SK-N-SH treated with all-trans-retinoic acid at 6 μM for 48 hours (cell line): ENCODE data around the gene MTF2.
"Not testable (repeated sequence)": the region's sequence is repeated elsewhere in the genome, so short reads cannot be mapped to it uniquely, and the experiment has no call there.

Experiments used
- ATAC-seq: fragments of 200-7000 bp; cut with Tn5 transposase; 3 replicates; pipeline ENCODE4 v1.9.1; 2020; ENCODE audit warnings: mild to moderate bottlenecking, moderate library complexity
- ARNTL ChIP-seq: fragments of 450-650 bp; formaldehyde crosslinking; IDR thresholded peaks from 2 replicates; pipeline ENCODE4 v1.5.0; 2020; ENCODE audit warnings: low read depth, mild to moderate bottlenecking, moderate library complexity, borderline replicate concordance
- BACH2 ChIP-seq: fragments of 250-450 bp; sonication (Bioruptor Pico); IDR thresholded peaks from 2 replicates; pipeline ENCODE4 v1.9.0; 2021; ENCODE audit warnings: mild to moderate bottlenecking, borderline replicate concordance
- CREB5 ChIP-seq: fragments of 250-450 bp; sonication (Bioruptor Pico); IDR thresholded peaks from 2 replicates; pipeline ENCODE4 v1.5.1; 2020; ENCODE audit warnings: low read depth, mild to moderate bottlenecking, moderate library complexity
- CSDC2 ChIP-seq: fragments of 250-450 bp; sonication (Bioruptor Pico); IDR thresholded peaks from 2 replicates; pipeline ENCODE4 v1.5.0; 2020; ENCODE audit warnings: mild to moderate bottlenecking, moderate library complexity
- CSRNP3 ChIP-seq: fragments of 250-450 bp; sonication (Bioruptor Pico); IDR thresholded peaks from 2 replicates; pipeline ENCODE4 v1.5.1; 2021; ENCODE audit warnings: mild to moderate bottlenecking, moderate library complexity
- ESRRG ChIP-seq: fragments of 250-450 bp; sonication (Bioruptor Pico); IDR thresholded peaks from 2 replicates; pipeline ENCODE4 v1.6.1; 2021; ENCODE audit warnings: mild to moderate bottlenecking
- GLIS3 ChIP-seq: fragments of 250-450 bp; sonication (Bioruptor Pico); IDR thresholded peaks from 2 replicates; pipeline ENCODE4 v1.5.0; 2020; ENCODE audit warnings: mild to moderate bottlenecking, moderate library complexity
- ISL1 ChIP-seq: fragments of 250-450 bp; sonication (Bioruptor Pico); IDR thresholded peaks from 2 replicates; pipeline ENCODE4 v2.1.2; 2022; ENCODE audit warnings: mild to moderate bottlenecking, moderate library complexity
- OSR1 ChIP-seq: fragments of 250-450 bp; sonication (Bioruptor Pico); IDR thresholded peaks from 2 replicates; pipeline ENCODE4 v1.8.0; 2022; ENCODE audit warnings: moderate library complexity, mild to moderate bottlenecking, inconsistent platforms
- PATZ1 ChIP-seq: fragments of 250-450 bp; sonication (Bioruptor Pico); IDR thresholded peaks from 2 replicates; pipeline ENCODE4 v1.8.0; 2020; ENCODE audit warnings: mild to moderate bottlenecking, moderate library complexity, borderline replicate concordance
- POU6F1 ChIP-seq: fragments of 250-450 bp; sonication (Bioruptor Pico); IDR thresholded peaks from 2 replicates; pipeline ENCODE4 v1.8.0; 2021; ENCODE audit warnings: low read depth, mild to moderate bottlenecking, moderate library complexity, borderline replicate concordance
- PPARA ChIP-seq: fragments of 250-450 bp; sonication (Bioruptor Pico); IDR thresholded peaks from 2 replicates; pipeline ENCODE4 v1.5.0; 2020; ENCODE audit warnings: mild to moderate bottlenecking, borderline replicate concordance
- RARB ChIP-seq: fragments of 250-450 bp; sonication (Bioruptor Pico); IDR thresholded peaks from 2 replicates; pipeline ENCODE4 v1.8.0; 2021; ENCODE audit warnings: mild to moderate bottlenecking, moderate library complexity
- SNAI2 ChIP-seq: fragments of 250-450 bp; sonication (Bioruptor Pico); IDR thresholded peaks from 2 replicates; pipeline ENCODE4 v1.5.0; 2020; ENCODE audit warnings: mild to moderate bottlenecking, moderate library complexity
- TCF4 ChIP-seq: fragments of 250-450 bp; sonication (Bioruptor Pico); IDR thresholded peaks from 2 replicates; pipeline ENCODE4 v1.8.0; 2021; ENCODE audit warnings: mild to moderate bottlenecking, moderate library complexity, borderline replicate concordance
- TOX ChIP-seq: fragments of 250-450 bp; sonication (Bioruptor Pico); IDR thresholded peaks from 2 replicates; pipeline ENCODE4 v1.8.0; 2021; ENCODE audit warnings: mild to moderate bottlenecking, moderate library complexity, borderline replicate concordance
- ZC3H10 ChIP-seq: fragments of 250-450 bp; sonication (Bioruptor Pico); IDR thresholded peaks from 2 replicates; pipeline ENCODE4 v1.5.1; 2021; ENCODE audit warnings: mild to moderate bottlenecking, moderate library complexity
- ZFP3 ChIP-seq: fragments of 250-450 bp; sonication (Bioruptor Pico); IDR thresholded peaks from 2 replicates; pipeline ENCODE4 v1.5.0; 2020; ENCODE audit warnings: mild to moderate bottlenecking, moderate library complexity
- ZFP30 ChIP-seq: fragments of 450-650 bp; formaldehyde crosslinking; IDR thresholded peaks from 2 replicates; pipeline ENCODE4 v1.5.0; 2022; ENCODE audit warnings: mild to moderate bottlenecking, moderate library complexity
- ZNF565 ChIP-seq: fragments of 450-650 bp; formaldehyde crosslinking; conservative IDR thresholded peaks from 2 replicates; pipeline ENCODE4 v1.5.0; 2020; ENCODE audit warnings: low read depth, mild to moderate bottlenecking, moderate library complexity
- ZNF70 ChIP-seq: fragments of 450-650 bp; formaldehyde crosslinking; IDR thresholded peaks from 2 replicates; pipeline ENCODE4 v1.5.0; 2020; ENCODE audit warnings: mild to moderate bottlenecking, moderate library complexity
- ZNF8 ChIP-seq: fragments of 450-650 bp; formaldehyde crosslinking; IDR thresholded peaks from 2 replicates; pipeline ENCODE4 v1.5.0; 2020; ENCODE audit warnings: mild to moderate bottlenecking, moderate library complexity
- TF ChIP-seq, protein P1 (sequence below): fragments of 250-450 bp; sonication (Bioruptor Pico); IDR thresholded peaks from 2 replicates; pipeline ENCODE4 v1.5.0; 2020; ENCODE audit warnings: mild to moderate bottlenecking, moderate library complexity

The MTF2 gene

DNA sequence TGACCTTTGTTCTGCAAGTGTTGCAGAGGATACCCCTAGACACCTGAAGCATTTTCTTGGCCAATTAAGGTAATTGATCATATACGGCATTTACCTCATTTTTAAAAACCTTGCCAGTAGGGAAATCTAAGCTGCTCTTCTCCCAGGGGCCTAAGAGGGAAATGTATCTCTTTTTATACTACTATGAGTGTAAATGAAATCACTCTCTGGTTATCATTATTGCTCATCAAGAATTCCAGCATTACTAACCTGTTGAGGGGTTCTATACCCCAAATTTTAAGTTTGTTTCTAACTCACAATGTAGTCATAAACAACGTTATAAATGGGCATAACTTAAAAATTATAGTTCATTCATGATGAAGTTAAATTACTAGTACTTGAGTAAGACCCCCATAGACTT lies 73.8 kb downstream of the MTF2 start (continued):
- TF ChIP-seq CSRNP3 (CRISPR knock-in tag) = no peak
- TF ChIP-seq, all 23 proteins: peak for 0

- TF ChIP-seq ISL1 (CRISPR knock-in tag) = no peak
- no peak for TF ChIP-seq ZFP3 (CRISPR knock-in tag)
- no peak for TF ChIP-seq OSR1 (CRISPR knock-in tag)
- TF ChIP-seq CSDC2 (CRISPR knock-in tag) = no peak
- TF ChIP-seq TCF4 (CRISPR knock-in tag) = no peak
- no peak for TF ChIP-seq RARB
- no peak for TF ChIP-seq SNAI2 (CRISPR knock-in tag)
- TF ChIP-seq ZC3H10 (CRISPR knock-in tag) = no peak
- no peak for TF ChIP-seq POU6F1 (CRISPR knock-in tag)
- no peak for TF ChIP-seq TOX (CRISPR knock-in tag)
- no peak for TF ChIP-seq PPARA
- no peak for TF ChIP-seq GLIS3 (CRISPR knock-in tag)
- no peak for TF ChIP-seq CREB5 (CRISPR knock-in tag)
- no peak for TF ChIP-seq ARNTL
- no peak for TF ChIP-seq ZNF565 (CRISPR knock-in tag)
- TF ChIP-seq BACH2 (CRISPR knock-in tag) = no peak
- no peak for TF ChIP-seq ZNF70 (CRISPR knock-in tag)
- ATAC-seq = no peak
Observed at GRCh38 chr1:93154898-93155297, 75.8 kb downstream of the MTF2 start.

- no peak for ATAC-seq
- TF ChIP-seq ZFP3 (CRISPR knock-in tag) = no peak
- no peak for TF ChIP-seq ESRRG (CRISPR knock-in tag)
- no peak for TF ChIP-seq TCF4 (CRISPR knock-in tag)
- TF ChIP-seq OSR1 (CRISPR knock-in tag) = no peak
- TF ChIP-seq SNAI2 (CRISPR knock-in tag) = no peak
- TF ChIP-seq, all 23 proteins: peak for 0
Observed at GRCh38 chr1:93155335-93155734, 76.3 kb downstream of the MTF2 start.

DNA sequence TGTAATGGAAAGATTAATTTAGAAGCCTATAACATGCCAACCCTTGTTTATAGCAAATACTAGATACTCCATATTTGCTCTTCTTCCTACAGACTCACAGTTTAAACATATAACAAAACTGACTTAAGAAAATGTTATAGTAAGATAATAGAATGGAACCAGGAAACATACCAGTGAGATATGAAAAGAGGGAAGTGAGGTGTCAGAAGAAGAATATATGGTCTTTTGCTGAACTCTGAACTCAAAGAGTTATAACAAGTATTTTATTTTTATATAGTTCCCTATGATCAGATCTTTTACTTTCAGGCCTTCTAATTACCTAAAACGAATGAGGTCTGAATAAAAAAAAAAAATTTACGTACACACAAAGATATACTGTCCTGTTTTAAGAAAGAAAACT lies 80.3 kb downstream of the MTF2 start:
- ATAC-seq = no peak
- TF ChIP-seq ARNTL (no peak), ZFP3 (CRISPR knock-in tag) (no peak), GLIS3 (CRISPR knock-in tag) (no peak), ESRRG (CRISPR knock-in tag) (no peak), RARB (no peak), TCF4 (CRISPR knock-in tag) (no peak), CSDC2 (CRISPR knock-in tag) (no peak), POU6F1 (CRISPR knock-in tag) (no peak), ZFP30 (CRISPR knock-in tag) (no peak), OSR1 (CRISPR knock-in tag) (no peak), ZNF8 (CRISPR knock-in tag) (no peak), PPARA (no peak), ZC3H10 (CRISPR knock-in tag) (no peak), BACH2 (CRISPR knock-in tag) (no peak), ISL1 (CRISPR knock-in tag) (no peak), PATZ1 (CRISPR knock-in tag) (no peak)
- TF ChIP-seq, protein P1, sequence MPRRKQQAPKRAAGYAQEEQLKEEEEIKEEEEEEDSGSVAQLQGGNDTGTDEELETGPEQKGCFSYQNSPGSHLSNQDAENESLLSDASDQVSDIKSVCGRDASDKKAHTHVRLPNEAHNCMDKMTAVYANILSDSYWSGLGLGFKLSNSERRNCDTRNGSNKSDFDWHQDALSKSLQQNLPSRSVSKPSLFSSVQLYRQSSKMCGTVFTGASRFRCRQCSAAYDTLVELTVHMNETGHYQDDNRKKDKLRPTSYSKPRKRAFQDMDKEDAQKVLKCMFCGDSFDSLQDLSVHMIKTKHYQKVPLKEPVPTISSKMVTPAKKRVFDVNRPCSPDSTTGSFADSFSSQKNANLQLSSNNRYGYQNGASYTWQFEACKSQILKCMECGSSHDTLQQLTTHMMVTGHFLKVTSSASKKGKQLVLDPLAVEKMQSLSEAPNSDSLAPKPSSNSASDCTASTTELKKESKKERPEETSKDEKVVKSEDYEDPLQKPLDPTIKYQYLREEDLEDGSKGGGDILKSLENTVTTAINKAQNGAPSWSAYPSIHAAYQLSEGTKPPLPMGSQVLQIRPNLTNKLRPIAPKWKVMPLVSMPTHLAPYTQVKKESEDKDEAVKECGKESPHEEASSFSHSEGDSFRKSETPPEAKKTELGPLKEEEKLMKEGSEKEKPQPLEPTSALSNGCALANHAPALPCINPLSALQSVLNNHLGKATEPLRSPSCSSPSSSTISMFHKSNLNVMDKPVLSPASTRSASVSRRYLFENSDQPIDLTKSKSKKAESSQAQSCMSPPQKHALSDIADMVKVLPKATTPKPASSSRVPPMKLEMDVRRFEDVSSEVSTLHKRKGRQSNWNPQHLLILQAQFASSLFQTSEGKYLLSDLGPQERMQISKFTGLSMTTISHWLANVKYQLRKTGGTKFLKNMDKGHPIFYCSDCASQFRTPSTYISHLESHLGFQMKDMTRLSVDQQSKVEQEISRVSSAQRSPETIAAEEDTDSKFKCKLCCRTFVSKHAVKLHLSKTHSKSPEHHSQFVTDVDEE = no peak

GRCh38 chr1:93163314-93163713 lies 84.2 kb downstream of the MTF2 start:
- ATAC-seq = not testable (repeated sequence)
